Naive thymus-derived CD4-positive, alpha-beta T cell (primary cell): ENCODE measurements around the gene SPIB. TPM values are rescaled to one million over a fixed set of nuclear protein-coding genes. Genes with fewer than 3 reads are reported as not detected.
"Not testable (repeated sequence)": the region's sequence is repeated elsewhere in the genome, so short reads cannot be mapped to it uniquely, and the experiment has no call there.

Experiments used
- ATAC-seq: fragments of 150-1000 bp; cut with Tn5 transposase; 2 replicates; pipeline ENCODE4 v1.10.0; 2021; ENCODE audit warnings: mild to moderate bottlenecking, moderate library complexity
- CTCF ChIA-PET: fragments of 350-600 bp; sonication (Branson Sonifier 250); formaldehyde crosslinking; loops from one replicate; lab custom pipeline; 2021; ENCODE audit warnings: antibody characterized with exemption; lab: Charles Lee
- POLR2A ChIA-PET: fragments of 350-600 bp; sonication (Branson Sonifier 250); formaldehyde crosslinking; loops from one replicate; lab custom pipeline; 2021; ENCODE audit warnings: antibody characterized with exemption, inconsistent platforms; lab: Charles Lee
- DNase-seq, 9 donors: peaks; one replicate each; pipeline versions ENCODE4 v3.0.0 to v3.0.0-alpha.2; 2020 to 2022; ENCODE audit warnings: mixed read lengths in 1 of 9
- H3K27ac ChIP-seq: one replicate; pipeline ENCODE4 v1.7.0; 2013; ENCODE audit warnings: mild to moderate bottlenecking, low read depth, low read length, moderate library complexity
- H3K27me3 ChIP-seq, 2 donors: one replicate each; pipeline ENCODE4 v1.7.0; 2013; ENCODE audit warnings: low read length in 2 of 2, mild to moderate bottlenecking in 2 of 2, moderate library complexity in 2 of 2; ENCODE audit not compliant: control insufficient read depth in 2 of 2, insufficient read depth in 2 of 2
- H3K36me3 ChIP-seq, 3 experiments: 1 replicate in 2 of 3; 2 replicates in 1 of 3; pipeline ENCODE4 v1.7.0; 2013; ENCODE audit warnings: low read length in 3 of 3, mild to moderate bottlenecking in 3 of 3, moderate library complexity in 1 of 3; ENCODE audit not compliant: insufficient read depth in 3 of 3, control insufficient read depth in 2 of 3
- H3K4me1 ChIP-seq, 2 donors: one replicate each; pipeline ENCODE4 v1.7.0; 2013; ENCODE audit warnings: low read length in 2 of 2, mild to moderate bottlenecking in 2 of 2, moderate library complexity in 1 of 2; ENCODE audit not compliant: control insufficient read depth in 2 of 2, insufficient read depth in 2 of 2
- H3K4me3 ChIP-seq: 2 replicates; pipeline ENCODE4 v1.7.0; 2013; ENCODE audit warnings: mild to moderate bottlenecking, low read length
- H3K9me3 ChIP-seq, 3 experiments: 1 replicate in 2 of 3; 2 replicates in 1 of 3; pipeline ENCODE4 v1.7.0; 2013; ENCODE audit warnings: low read length in 3 of 3; ENCODE audit not compliant: control insufficient read depth in 2 of 3
- H3K27ac Mint-ChIP-seq, 9 donors: one replicate each; pipeline ENCODE4 v1.8.0; 2020 to 2022; ENCODE audit warnings: mixed read lengths in 9 of 9, mild to moderate bottlenecking in 8 of 9, moderate library complexity in 5 of 9, inconsistent platforms in 2 of 9
- H3K27me3 Mint-ChIP-seq, 5 donors: one replicate each; pipeline ENCODE4 v1.8.0; 2021 to 2022; ENCODE audit warnings: mixed read lengths in 5 of 5, mild to moderate bottlenecking in 1 of 5
- H3K36me3 Mint-ChIP-seq, 5 donors: one replicate each; pipeline ENCODE4 v1.8.0; 2020 to 2022; ENCODE audit warnings: mixed read lengths in 5 of 5, mild to moderate bottlenecking in 3 of 5, inconsistent platforms in 1 of 5
- H3K4me1 Mint-ChIP-seq, 7 donors: one replicate each; pipeline ENCODE4 v1.8.0; 2020 to 2022; ENCODE audit warnings: mixed read lengths in 7 of 7, mild to moderate bottlenecking in 3 of 7, inconsistent platforms in 1 of 7
- H3K4me3 Mint-ChIP-seq, 10 donors: one replicate each; pipeline ENCODE4 v1.8.0; 2020 to 2022; ENCODE audit warnings: mild to moderate bottlenecking in 10 of 10, mixed read lengths in 10 of 10, moderate library complexity in 6 of 10, inconsistent platforms in 2 of 10
- H3K9me3 Mint-ChIP-seq, 11 donors: one replicate each; pipeline ENCODE4 v1.8.0; 2020 to 2022; ENCODE audit warnings: mixed read lengths in 11 of 11, mild to moderate bottlenecking in 4 of 11, inconsistent platforms in 1 of 11, moderate library complexity in 1 of 11
- intact Hi-C, 2 donors: fragments of 100-400 bp; cut with micrococcal nuclease; formaldehyde crosslinking; loops; one replicate each; pipeline ENCODE4 v1.15.1; 2023
- polyA plus RNA-seq, 2 donors: library from polyadenylated mRNA; unstranded; fragments of 300-500 nt; fragmentation: Illumina TruSeq; gene quantifications; one replicate each; pipeline ENCODE4 v1.2.3, GENCODE V29; 2021
- total RNA-seq, 6 experiments: library from RNA in 5 of 6; stranded (reverse) in 5 of 6; gene quantifications; 1 replicate in 5 of 6; 2 replicates in 1 of 6; pipeline ENCODE4 v1.2.3 and lab custom pipeline; 2021 to 2026

SPIB gene
- total and polyA plus RNA-seq, 7 experiments from 2014 or later: 0.19 to 7.5 (median 0.94) TPM

GRCh38 chr19:50439130-50439529, 20.4 kb downstream of the SPIB start:
- ATAC-seq, DNase-seq, H3K4me1 ChIP-seq, intact Hi-C loops, H3K27ac Mint-ChIP-seq, H3K27ac ChIP-seq, H3K27me3 ChIP-seq, H3K36me3 Mint-ChIP-seq, H3K9me3 ChIP-seq, H3K36me3 ChIP-seq, H3K4me1 Mint-ChIP-seq, H3K9me3 Mint-ChIP-seq, CTCF ChIA-PET, H3K4me3 Mint-ChIP-seq, H3K4me3 ChIP-seq, POLR2A ChIA-PET: not testable (repeated sequence)
- H3K27me3 Mint-ChIP-seq: peaks cover 3 to 27% (median 8%) of the 10 kb centered on the region in 5 donors

- ChIA-PET CTCF (interaction anchor here (0.6 kb wide), 1 partner anchor 150 kb away, joined by 3 read pairs; no protein-coding TSS in a partner anchor), POLR2A (no interaction called here)
- no peak overlapping the region for H3K4me3 ChIP-seq
- peaks cover 0 to 3% (median 0%) of the 10 kb centered on the region in 5 donors for H3K36me3 Mint-ChIP-seq
- H3K4me3 Mint-ChIP-seq: no peak overlapping the region
- H3K27ac ChIP-seq: no peak overlapping the region
- peaks cover 0 to 4% (median 0%) of the 10 kb centered on the region in 7 donors for H3K4me1 Mint-ChIP-seq
- no peaks in the 10 kb centered on the region for H3K9me3 ChIP-seq
- H3K9me3 Mint-ChIP-seq: peaks cover 0 to 4% (median 0%) of the 10 kb centered on the region in 11 donors
- no peak for DNase-seq
- H3K27me3 Mint-ChIP-seq: peaks cover 0 to 19% (median 3%) of the 10 kb centered on the region in 5 donors
- H3K27ac Mint-ChIP-seq: no peak overlapping the region
- no peak for ATAC-seq
- no peaks in the 10 kb centered on the region for H3K4me1 ChIP-seq
- H3K36me3 ChIP-seq: no peaks in the 10 kb centered on the region
- H3K27me3 ChIP-seq: no peaks in the 10 kb centered on the region
- intact Hi-C loops: no loop called here
Observed at GRCh38 chr19:50444059-50444458, 25.3 kb downstream of the SPIB start.

- no peaks in the 10 kb centered on the region for H3K27me3 ChIP-seq
- no peaks in the 10 kb centered on the region for H3K9me3 ChIP-seq
- Mint-ChIP-seq H3K27ac (peak overlapping the region in 1 of 9 donors; percentile 6), H3K4me1 (peaks cover 0 to 5% (median 0%) of the 10 kb centered on the region in 7 donors), H3K9me3 (peaks cover 0 to 4% (median 0%) of the 10 kb centered on the region in 11 donors), H3K27me3 (peaks cover 0 to 17% (median 12%) of the 10 kb centered on the region in 5 donors), H3K4me3 (no peak overlapping the region), H3K36me3 (peaks cover 0 to 3% (median 0%) of the 10 kb centered on the region in 5 donors)
- ChIA-PET CTCF (no interaction called here), POLR2A (no interaction called here)
- intact Hi-C loops: no loop called here
- H3K36me3 ChIP-seq: no peaks in the 10 kb centered on the region
- ATAC-seq (no peak), DNase-seq (no peak)
- H3K4me3 ChIP-seq: no peak overlapping the region
- no peak overlapping the region for H3K27ac ChIP-seq
- no peaks in the 10 kb centered on the region for H3K4me1 ChIP-seq
Observed at GRCh38 chr19:50447053-50447452, 28.3 kb downstream of the SPIB start.

- intact Hi-C loops: no loop called here
- Mint-ChIP-seq H3K36me3 (peaks cover 0 to 3% (median 0%) of the 10 kb centered on the region in 5 donors), H3K4me3 (no peak overlapping the region), H3K4me1 (peaks cover 0 to 7% (median 0%) of the 10 kb centered on the region in 7 donors), H3K9me3 (peaks cover 0 to 4% (median 0%) of the 10 kb centered on the region in 11 donors), H3K27me3 (peaks cover 0 to 20% (median 12%) of the 10 kb centered on the region in 5 donors), H3K27ac (no peak overlapping the region)
- H3K4me1 ChIP-seq: no peaks in the 10 kb centered on the region
- CTCF ChIA-PET: interaction anchor here (0.6 kb wide), 2 partner anchors 10 to 11 kb away, joined by 3 to 4 read pairs; no protein-coding TSS in a partner anchor
- H3K9me3 ChIP-seq: no peaks in the 10 kb centered on the region
- H3K27me3 ChIP-seq: no peaks in the 10 kb centered on the region
- ATAC-seq: no peak
- POLR2A ChIA-PET: no interaction called here
- no peaks in the 10 kb centered on the region for H3K36me3 ChIP-seq
- no peak overlapping the region for H3K27ac ChIP-seq
- no peak for DNase-seq
- no peak overlapping the region for H3K4me3 ChIP-seq
Observed at GRCh38 chr19:50447750-50448149, 29.0 kb downstream of the SPIB start.

GRCh38 chr19:50449236-50449899, 30.6 kb downstream of the SPIB start:
- H3K27me3 ChIP-seq: no peaks in the 10 kb centered on the region
- peaks cover 0 to 11% (median 8%) of the 10 kb centered on the region in 5 donors for H3K27me3 Mint-ChIP-seq
- H3K36me3 Mint-ChIP-seq: peaks cover 0 to 3% (median 0%) of the 10 kb centered on the region in 5 donors
- ATAC-seq (no peak), DNase-seq (no peak)
- intact Hi-C loops: no loop called here
- no peaks in the 10 kb centered on the region for H3K4me1 ChIP-seq
- no peaks in the 10 kb centered on the region for H3K9me3 ChIP-seq
- H3K27ac Mint-ChIP-seq: no peak overlapping the region
- H3K9me3 Mint-ChIP-seq: peaks cover 0 to 4% (median 0%) of the 10 kb centered on the region in 11 donors
- no peak overlapping the region for H3K27ac ChIP-seq
- no peaks in the 10 kb centered on the region for H3K36me3 ChIP-seq
- H3K4me1 Mint-ChIP-seq: peaks cover 0 to 4% (median 0%) of the 10 kb centered on the region in 7 donors
- H3K4me3 Mint-ChIP-seq: no peak overlapping the region
- H3K4me3 ChIP-seq: no peak overlapping the region
- CTCF ChIA-PET: no interaction called here
- POLR2A ChIA-PET: no interaction called here

GRCh38 chr19:50450369-50451222, 31.9 kb downstream of the SPIB start:
- ChIA-PET POLR2A (no interaction called here), CTCF (no interaction called here)
- H3K4me1 Mint-ChIP-seq: peaks cover 0 to 4% (median 0%) of the 10 kb centered on the region in 7 donors
- no peaks in the 10 kb centered on the region for H3K27me3 ChIP-seq
- H3K4me3 ChIP-seq: no peak overlapping the region
- no peaks in the 10 kb centered on the region for H3K36me3 ChIP-seq
- H3K27me3 Mint-ChIP-seq: peaks cover 0 to 9% (median 8%) of the 10 kb centered on the region in 5 donors
- no peak overlapping the region for H3K27ac Mint-ChIP-seq
- no peak overlapping the region for H3K27ac ChIP-seq
- no peak for DNase-seq
- no peaks in the 10 kb centered on the region for H3K9me3 ChIP-seq
- peak overlapping the region in 2 of 10 donors; percentile 7 to 25 for H3K4me3 Mint-ChIP-seq
- no peak for ATAC-seq
- peaks cover 0 to 4% (median 0%) of the 10 kb centered on the region in 11 donors for H3K9me3 Mint-ChIP-seq
- intact Hi-C loops: no loop called here
- H3K4me1 ChIP-seq: no peaks in the 10 kb centered on the region
- H3K36me3 Mint-ChIP-seq: peaks cover 0 to 3% (median 0%) of the 10 kb centered on the region in 5 donors
